Subcutaneous abdominal adipose tissue (tissue), 5 donors: ENCODE measurements around the gene SCYL2.
"Not testable (repeated sequence)": the region's sequence is repeated elsewhere in the genome, so short reads cannot be mapped to it uniquely, and the experiment has no call there.

Source experiments
- H3K27ac ChIP-seq: one replicate; pipeline ENCODE4 v1.7.0; 2013; ENCODE audit warnings: low read depth, mild to moderate bottlenecking, inconsistent platforms, low read length, moderate library complexity
- H3K27me3 ChIP-seq, 5 donors: one replicate each; pipeline ENCODE4 v1.7.0; 2013; ENCODE audit warnings: low read length in 5 of 5, inconsistent platforms in 1 of 5; ENCODE audit not compliant: control insufficient read depth in 5 of 5, insufficient read depth in 4 of 5
- H3K36me3 ChIP-seq, 5 donors: one replicate each; pipeline ENCODE4 v1.7.0; 2013; ENCODE audit warnings: low read length in 5 of 5; ENCODE audit not compliant: control insufficient read depth in 5 of 5, insufficient read depth in 5 of 5
- H3K4me1 ChIP-seq, 5 donors: one replicate each; pipeline ENCODE4 v1.7.0; 2013; ENCODE audit warnings: low read length in 5 of 5, mild to moderate bottlenecking in 3 of 5, moderate library complexity in 1 of 5; ENCODE audit not compliant: control insufficient read depth in 5 of 5, insufficient read depth in 5 of 5
- H3K4me3 ChIP-seq, 5 donors: one replicate each; pipeline ENCODE4 v1.7.0; 2013; ENCODE audit warnings: low read length in 5 of 5, low read depth in 1 of 5
- H3K9ac ChIP-seq, 5 donors: one replicate each; pipeline ENCODE4 v1.7.0; 2013; ENCODE audit warnings: low read length in 5 of 5, mild to moderate bottlenecking in 4 of 5, moderate library complexity in 3 of 5
- H3K9me3 ChIP-seq, 5 donors: one replicate each; pipeline ENCODE4 v1.7.0; 2013; ENCODE audit warnings: low read length in 5 of 5; ENCODE audit not compliant: control insufficient read depth in 5 of 5
- donor health status: healthy.
- donor health status: healthy.
- donor health status: healthy.
- donor health status: healthy.
- donor health status: healthy.

SCYL2 gene

GRCh38 chr12:100258127-100258526, 8.8 kb upstream of the SCYL2 start:
- no peak overlapping the region for H3K9ac ChIP-seq
- no peaks in the 10 kb centered on the region for H3K27me3 ChIP-seq
- no peaks in the 10 kb centered on the region for H3K9me3 ChIP-seq
- H3K36me3 ChIP-seq = no peaks in the 10 kb centered on the region
- no peak overlapping the region for H3K4me3 ChIP-seq
- no peak overlapping the region for H3K27ac ChIP-seq
- H3K4me1 ChIP-seq = no peaks in the 10 kb centered on the region

- H3K27ac ChIP-seq = no peak overlapping the region
- no peaks in the 10 kb centered on the region for H3K27me3 ChIP-seq
- H3K36me3 ChIP-seq = no peaks in the 10 kb centered on the region
- H3K9me3 ChIP-seq = no peaks in the 10 kb centered on the region
- no peak overlapping the region for H3K4me3 ChIP-seq
- H3K9ac ChIP-seq = no peak overlapping the region
- H3K4me1 ChIP-seq = peaks cover 0 to 13% (median 10%) of the 10 kb centered on the region in 5 donors
Measured at GRCh38 chr12:100263131-100263530, 3.8 kb upstream of the SCYL2 start.

GRCh38 chr12:100265107-100265506, 1.9 kb upstream of the SCYL2 start:
- H3K27me3 ChIP-seq, H3K27ac ChIP-seq, H3K9me3 ChIP-seq, H3K36me3 ChIP-seq, H3K4me3 ChIP-seq, H3K9ac ChIP-seq: not testable (repeated sequence)
- peaks cover 8 to 30% (median 26%) of the 10 kb centered on the region in 5 donors for H3K4me1 ChIP-seq

- peaks cover 8 to 30% (median 26%) of the 10 kb centered on the region in 5 donors for H3K4me1 ChIP-seq
- H3K9me3 ChIP-seq = no peaks in the 10 kb centered on the region
- H3K4me3 ChIP-seq = peak overlapping the region; percentile 87 to 97 (median 92)
- H3K27ac ChIP-seq = peak overlapping the region; percentile 96
- peak overlapping the region in 2 of 5 donors; percentile 51 to 59 for H3K9ac ChIP-seq
- no peaks in the 10 kb centered on the region for H3K36me3 ChIP-seq
- no peaks in the 10 kb centered on the region for H3K27me3 ChIP-seq
Measured at GRCh38 chr12:100265732-100266584, 1.0 kb upstream of the SCYL2 start.

- H3K9ac ChIP-seq = peak overlapping the region in 2 of 5 donors; percentile 51 to 59
- H3K36me3 ChIP-seq = no peaks in the 10 kb centered on the region
- no peaks in the 10 kb centered on the region for H3K27me3 ChIP-seq
- no peaks in the 10 kb centered on the region for H3K9me3 ChIP-seq
- peak overlapping the region; percentile 87 to 97 (median 92) for H3K4me3 ChIP-seq
- peaks cover 8 to 30% (median 26%) of the 10 kb centered on the region in 5 donors for H3K4me1 ChIP-seq
- peak overlapping the region; percentile 96 for H3K27ac ChIP-seq
Measured at GRCh38 chr12:100266585-100266834, 467 bp upstream of the SCYL2 start.

- H3K27ac ChIP-seq = peak overlapping the region; percentile 96
- peaks cover 8 to 30% (median 26%) of the 10 kb centered on the region in 5 donors for H3K4me1 ChIP-seq
- H3K27me3 ChIP-seq = no peaks in the 10 kb centered on the region
- H3K4me3 ChIP-seq = peak overlapping the region; percentile 82 to 97 (median 92)
- no peaks in the 10 kb centered on the region for H3K36me3 ChIP-seq
- no peaks in the 10 kb centered on the region for H3K9me3 ChIP-seq
- peak overlapping the region; percentile 92 to 99 (median 98) for H3K9ac ChIP-seq
Measured at GRCh38 chr12:100267603-100268281, 765 bp downstream of the SCYL2 start.

GRCh38 chr12:100268835-100269564, 2.0 kb downstream of the SCYL2 start:
- Histone ChIP-seq H3K36me3 (no peaks in the 10 kb centered on the region), H3K4me1 (peaks cover 8 to 30% (median 26%) of the 10 kb centered on the region in 5 donors), H3K9ac (peak overlapping the region in 2 of 5 donors; percentile 98 to 99), H3K27me3 (no peaks in the 10 kb centered on the region), H3K27ac (peak overlapping the region; percentile 96), H3K4me3 (peak overlapping the region in 4 of 5 donors; percentile 7 to 97 (median 92)), H3K9me3 (no peaks in the 10 kb centered on the region)

GRCh38 chr12:100273782-100274181, 6.8 kb downstream of the SCYL2 start:
- no peak overlapping the region for H3K4me3 ChIP-seq
- H3K4me1 ChIP-seq = peaks cover 4 to 11% (median 10%) of the 10 kb centered on the region in 5 donors
- H3K36me3 ChIP-seq = peaks cover 0 to 4% (median 0%) of the 10 kb centered on the region in 5 donors
- H3K27me3 ChIP-seq = no peaks in the 10 kb centered on the region
- no peak overlapping the region for H3K27ac ChIP-seq
- no peaks in the 10 kb centered on the region for H3K9me3 ChIP-seq
- no peak overlapping the region for H3K9ac ChIP-seq

GRCh38 chr12:100274291-100274690, 7.3 kb downstream of the SCYL2 start:
- Histone ChIP-seq H3K27me3 (no peaks in the 10 kb centered on the region), H3K4me1 (peaks cover 0 to 6% (median 5%) of the 10 kb centered on the region in 5 donors), H3K9me3 (no peaks in the 10 kb centered on the region), H3K9ac (no peak overlapping the region), H3K4me3 (no peak overlapping the region), H3K27ac (no peak overlapping the region), H3K36me3 (peaks cover 0 to 4% (median 0%) of the 10 kb centered on the region in 5 donors)
